NT2/D1 (cell line): ENCODE measurements around the gene DCBLD1.

Experiments used
- SUZ12 ChIP-seq: IDR thresholded peaks from 2 replicates; pipeline ENCODE4 v1.6.1; 2011; ENCODE audit not compliant: insufficient read length, insufficient read depth; ENCODE audit errors: extremely low read depth
- ZNF274 ChIP-seq: IDR thresholded peaks from 2 replicates; pipeline ENCODE4 v1.6.1; 2011; ENCODE audit warnings: mild to moderate bottlenecking, low read depth, low read length

- no peak for TF ChIP-seq SUZ12
- TF ChIP-seq ZNF274, result no peak
Measured at GRCh38 chr6:117451671-117452070, 30.8 kb upstream of the DCBLD1 start.
